ENCODE data around the gene CAPRIN2. TPM values are rescaled to one million over a fixed set of nuclear protein-coding genes. Genes with fewer than 3 reads are reported as not detected.

CAPRIN2 gene
- total and polyA plus RNA-seq, 2 experiments from 2014 or later = 36.5 to 41.3 TPM

DNA sequence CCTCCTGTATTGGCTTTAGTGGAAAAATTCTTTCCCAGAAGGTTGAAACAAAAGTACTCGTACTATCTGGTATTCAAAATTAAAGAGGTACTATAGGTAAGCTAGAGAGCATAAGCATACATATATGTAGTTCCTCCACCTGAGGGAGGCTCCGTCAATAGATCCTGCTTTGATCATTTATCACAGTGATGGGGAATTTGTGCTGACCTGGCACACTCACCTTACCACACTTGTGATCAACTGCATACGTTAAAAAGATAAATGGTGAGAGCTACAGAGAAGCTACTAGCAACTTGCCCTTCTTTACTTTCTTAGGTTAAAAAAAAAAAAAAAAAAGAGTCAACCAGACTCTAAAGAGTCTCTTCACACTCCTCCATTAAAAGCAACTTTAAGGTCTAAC lies 2.5 kb downstream of the CAPRIN2 start (continued):
- TF ChIP-seq NANOG (IDR thresholded peaks at IDR 0.05; ENCODE audit: borderline replicate concordance) = no peak
- TF ChIP-seq, protein P1, sequence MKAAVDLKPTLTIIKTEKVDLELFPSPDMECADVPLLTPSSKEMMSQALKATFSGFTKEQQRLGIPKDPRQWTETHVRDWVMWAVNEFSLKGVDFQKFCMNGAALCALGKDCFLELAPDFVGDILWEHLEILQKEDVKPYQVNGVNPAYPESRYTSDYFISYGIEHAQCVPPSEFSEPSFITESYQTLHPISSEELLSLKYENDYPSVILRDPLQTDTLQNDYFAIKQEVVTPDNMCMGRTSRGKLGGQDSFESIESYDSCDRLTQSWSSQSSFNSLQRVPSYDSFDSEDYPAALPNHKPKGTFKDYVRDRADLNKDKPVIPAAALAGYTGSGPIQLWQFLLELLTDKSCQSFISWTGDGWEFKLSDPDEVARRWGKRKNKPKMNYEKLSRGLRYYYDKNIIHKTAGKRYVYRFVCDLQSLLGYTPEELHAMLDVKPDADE (IDR thresholded peaks at IDR 0.05) = no peak
- no peak for TF ChIP-seq JUNB (IDR thresholded peaks at IDR 0.05; ENCODE audit: unreplicated experiment)
- no peak for TF ChIP-seq POLR2AphosphoS5 (IDR thresholded peaks at IDR 0.05; ENCODE audit: low read depth)
- TF ChIP-seq, protein P2, sequence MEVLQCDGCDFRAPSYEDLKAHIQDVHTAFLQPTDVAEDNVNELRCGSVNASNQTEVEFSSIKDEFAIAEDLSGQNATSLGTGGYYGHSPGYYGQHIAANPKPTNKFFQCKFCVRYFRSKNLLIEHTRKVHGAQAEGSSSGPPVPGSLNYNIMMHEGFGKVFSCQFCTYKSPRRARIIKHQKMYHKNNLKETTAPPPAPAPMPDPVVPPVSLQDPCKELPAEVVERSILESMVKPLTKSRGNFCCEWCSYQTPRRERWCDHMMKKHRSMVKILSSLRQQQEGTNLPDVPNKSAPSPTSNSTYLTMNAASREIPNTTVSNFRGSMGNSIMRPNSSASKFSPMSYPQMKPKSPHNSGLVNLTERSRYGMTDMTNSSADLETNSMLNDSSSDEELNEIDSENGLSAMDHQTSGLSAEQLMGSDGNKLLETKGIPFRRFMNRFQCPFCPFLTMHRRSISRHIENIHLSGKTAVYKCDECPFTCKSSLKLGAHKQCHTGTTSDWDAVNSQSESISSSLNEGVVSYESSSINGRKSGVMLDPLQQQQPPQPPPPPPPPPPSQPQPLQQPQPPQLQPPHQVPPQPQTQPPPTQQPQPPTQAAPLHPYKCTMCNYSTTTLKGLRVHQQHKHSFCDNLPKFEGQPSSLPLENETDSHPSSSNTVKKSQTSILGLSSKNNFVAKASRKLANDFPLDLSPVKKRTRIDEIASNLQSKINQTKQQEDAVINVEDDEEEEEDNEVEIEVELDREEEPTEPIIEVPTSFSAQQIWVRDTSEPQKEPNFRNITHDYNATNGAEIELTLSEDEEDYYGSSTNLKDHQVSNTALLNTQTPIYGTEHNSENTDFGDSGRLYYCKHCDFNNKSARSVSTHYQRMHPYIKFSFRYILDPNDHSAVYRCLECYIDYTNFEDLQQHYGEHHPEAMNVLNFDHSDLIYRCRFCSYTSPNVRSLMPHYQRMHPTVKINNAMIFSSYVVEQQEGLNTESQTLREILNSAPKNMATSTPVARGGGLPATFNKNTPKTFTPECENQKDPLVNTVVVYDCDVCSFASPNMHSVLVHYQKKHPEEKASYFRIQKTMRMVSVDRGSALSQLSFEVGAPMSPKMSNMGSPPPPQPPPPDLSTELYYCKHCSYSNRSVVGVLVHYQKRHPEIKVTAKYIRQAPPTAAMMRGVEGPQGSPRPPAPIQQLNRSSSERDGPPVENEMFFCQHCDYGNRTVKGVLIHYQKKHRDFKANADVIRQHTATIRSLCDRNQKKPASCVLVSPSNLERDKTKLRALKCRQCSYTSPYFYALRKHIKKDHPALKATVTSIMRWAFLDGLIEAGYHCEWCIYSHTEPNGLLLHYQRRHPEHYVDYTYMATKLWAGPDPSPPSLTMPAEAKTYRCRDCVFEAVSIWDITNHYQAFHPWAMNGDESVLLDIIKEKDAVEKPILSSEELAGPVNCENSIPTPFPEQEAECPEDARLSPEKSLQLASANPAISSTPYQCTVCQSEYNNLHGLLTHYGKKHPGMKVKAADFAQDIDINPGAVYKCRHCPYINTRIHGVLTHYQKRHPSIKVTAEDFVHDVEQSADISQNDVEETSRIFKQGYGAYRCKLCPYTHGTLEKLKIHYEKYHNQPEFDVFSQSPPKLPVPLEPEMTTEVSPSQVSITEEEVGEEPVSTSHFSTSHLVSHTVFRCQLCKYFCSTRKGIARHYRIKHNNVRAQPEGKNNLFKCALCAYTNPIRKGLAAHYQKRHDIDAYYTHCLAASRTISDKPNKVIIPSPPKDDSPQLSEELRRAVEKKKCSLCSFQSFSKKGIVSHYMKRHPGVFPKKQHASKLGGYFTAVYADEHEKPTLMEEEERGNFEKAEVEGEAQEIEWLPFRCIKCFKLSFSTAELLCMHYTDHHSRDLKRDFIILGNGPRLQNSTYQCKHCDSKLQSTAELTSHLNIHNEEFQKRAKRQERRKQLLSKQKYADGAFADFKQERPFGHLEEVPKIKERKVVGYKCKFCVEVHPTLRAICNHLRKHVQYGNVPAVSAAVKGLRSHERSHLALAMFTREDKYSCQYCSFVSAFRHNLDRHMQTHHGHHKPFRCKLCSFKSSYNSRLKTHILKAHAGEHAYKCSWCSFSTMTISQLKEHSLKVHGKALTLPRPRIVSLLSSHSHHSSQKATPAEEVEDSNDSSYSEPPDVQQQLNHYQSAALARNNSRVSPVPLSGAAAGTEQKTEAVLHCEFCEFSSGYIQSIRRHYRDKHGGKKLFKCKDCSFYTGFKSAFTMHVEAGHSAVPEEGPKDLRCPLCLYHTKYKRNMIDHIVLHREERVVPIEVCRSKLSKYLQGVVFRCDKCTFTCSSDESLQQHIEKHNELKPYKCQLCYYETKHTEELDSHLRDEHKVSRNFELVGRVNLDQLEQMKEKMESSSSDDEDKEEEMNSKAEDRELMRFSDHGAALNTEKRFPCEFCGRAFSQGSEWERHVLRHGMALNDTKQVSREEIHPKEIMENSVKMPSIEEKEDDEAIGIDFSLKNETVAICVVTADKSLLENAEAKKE (CRISPR knock-in tag; IDR thresholded peaks at IDR 0.05) = no peak
- TF ChIP-seq STAT1 (IDR thresholded peaks at IDR 0.05; ENCODE audit: unreplicated experiment) = no peak
- TF ChIP-seq EZH2 (IDR thresholded peaks at IDR 0.05; ENCODE audit: low read depth, unreplicated experiment) = no peak

DNA sequence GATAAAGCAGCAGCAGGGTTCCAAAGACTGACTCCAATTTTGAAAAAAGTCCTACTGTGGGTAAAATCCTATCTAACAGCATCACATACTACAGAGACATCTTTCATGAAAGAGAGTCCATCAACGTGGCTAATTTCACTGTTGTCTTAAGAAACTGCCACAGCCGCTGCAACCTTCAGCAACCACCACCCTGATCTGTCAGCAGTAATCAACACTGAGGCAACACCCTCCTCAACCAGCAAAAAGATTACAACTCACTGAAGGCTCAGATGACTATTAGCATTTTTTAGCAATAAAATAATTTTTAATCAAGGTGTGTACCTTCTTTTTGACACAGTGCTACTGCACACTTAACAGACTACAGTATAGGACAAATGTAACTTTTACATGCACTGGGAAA lies 6.6 kb downstream of the CAPRIN2 start:
- H3K27me3 Mint-ChIP-seq (ENCODE audit: insufficient read depth, low read depth, poor library complexity) = no peaks in the 10 kb centered on the region
- Histone ChIP-seq H3K79me2 (replicated peaks; ENCODE audit: insufficient read depth) (peaks cover 93% of the 10 kb centered on the region), H3K4me1 (ENCODE audit: insufficient read depth) (peaks cover 28% of the 10 kb centered on the region), H3K27ac (ENCODE audit: low read depth) (no peak overlapping the region), H3K4me2 (no peak overlapping the region), H3K4me3 (no peak overlapping the region), H3K9me2 (ENCODE audit: insufficient read depth) (no peaks in the 10 kb centered on the region), H3K36me3 (ENCODE audit: insufficient read depth) (peaks cover 4% of the 10 kb centered on the region; the same call in 1 of the 2 replicates), H3K27me3 (ENCODE audit: insufficient read depth) (no peaks in the 10 kb centered on the region), H2AFZ (no peak overlapping the region), H3F3A (replicated peaks; ENCODE audit: low read depth) (no peaks in the 10 kb centered on the region), H4K20me1 (replicated peaks; ENCODE audit: insufficient read depth) (peaks cover 35% of the 10 kb centered on the region)
- DNase-seq (ENCODE audit: low spot score) = no peak
- H3K36me3 Mint-ChIP-seq (ENCODE audit: low read depth) = peaks cover 23% of the 10 kb centered on the region
- H3K4me1 Mint-ChIP-seq = peaks cover 17% of the 10 kb centered on the region
- no peak for ATAC-seq
- no peak overlapping the region for H3K4me3 Mint-ChIP-seq
- no peaks in the 10 kb centered on the region for H3K9me3 Mint-ChIP-seq
- H3K27ac Mint-ChIP-seq = no peak overlapping the region
- TF ChIP-seq, protein P2 (CRISPR knock-in tag; IDR thresholded peaks at IDR 0.05) = no peak
- no peak for TF ChIP-seq STAT1 (IDR thresholded peaks at IDR 0.05; ENCODE audit: unreplicated experiment)
- TF ChIP-seq JUNB (IDR thresholded peaks at IDR 0.05; ENCODE audit: unreplicated experiment) = no peak
- TF ChIP-seq EZH2phosphoT487 (IDR thresholded peaks at IDR 0.05; ENCODE audit: unreplicated experiment) = no peak
